KOPT-K1 (cell line): ENCODE results near the gene ITGA8.
"Not testable (repeated sequence)": the region's sequence is repeated elsewhere in the genome, so short reads cannot be mapped to it uniquely, and the experiment has no call there.

Experiments used
- H3K27ac ChIP-seq: fragments of 200-600 bp; sonication (generic); 2 replicates; pipeline ENCODE4 v1.5.1; 2016; ENCODE audit warnings: antibody characterized with exemption, mild to moderate bottlenecking, low read depth, low read length; ENCODE audit not compliant: poor library complexity, severe bottlenecking
- H3K36me3 ChIP-seq: fragments of 200-600 bp; sonication (generic); 2 replicates; pipeline ENCODE4 v1.5.1; 2017; ENCODE audit warnings: antibody characterized with exemption, mild to moderate bottlenecking, low read length, moderate library complexity; ENCODE audit not compliant: insufficient read depth
- H3K9me3 ChIP-seq: fragments of 200-600 bp; sonication (generic); 2 replicates; pipeline ENCODE4 v1.5.1; 2017; ENCODE audit warnings: antibody characterized with exemption, low read length, mild to moderate bottlenecking; ENCODE audit not compliant: insufficient read depth, poor library complexity, severe bottlenecking

The ITGA8 gene

DNA sequence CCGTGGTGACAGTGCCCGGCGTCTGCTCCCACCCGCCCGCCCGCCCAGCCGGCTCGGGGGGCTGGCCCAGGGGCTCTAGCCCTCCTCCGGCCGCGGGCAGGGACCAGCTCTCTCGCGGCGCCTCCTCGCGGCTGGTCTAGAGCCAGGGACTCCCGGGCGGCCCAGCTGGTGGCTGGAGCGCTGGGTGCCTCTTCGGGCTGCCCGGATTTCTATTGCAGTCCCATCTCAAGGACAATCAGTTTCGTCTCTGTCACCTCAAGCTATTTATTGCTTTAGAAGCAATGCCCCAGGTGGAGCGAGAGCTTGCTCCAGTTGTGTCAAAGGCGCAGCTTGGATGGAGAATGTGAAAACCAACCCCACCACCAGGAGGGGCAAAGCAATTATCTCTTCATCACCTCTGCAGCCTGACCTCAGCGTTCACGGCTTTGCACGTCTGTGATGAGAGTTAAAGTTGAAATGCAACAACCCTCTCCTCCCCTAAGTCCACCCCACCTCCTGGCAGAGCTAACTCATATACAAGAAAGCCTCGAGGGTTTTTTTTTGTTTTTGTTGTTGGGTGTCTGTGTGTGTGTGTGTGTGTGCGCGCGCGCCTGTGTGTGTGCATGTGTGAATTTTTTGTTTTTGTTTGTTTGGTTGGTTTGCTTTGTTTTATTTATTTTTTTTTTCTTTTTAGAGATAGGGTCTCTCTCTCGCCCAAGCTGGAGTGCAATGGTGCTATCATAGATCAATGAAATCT, at the start of gene ITGA8:
Gene ITGA8, minus strand, starts transcription at position 24 of the 736 bp plus-strand sequence. CDS start 151 bp downstream, outside the sequence.
- Histone ChIP-seq H3K36me3 (no peaks in the 10 kb centered on the region), H3K9me3 (no peaks in the 10 kb centered on the region), H3K27ac (no peak within 1 kb of the TSS)

DNA sequence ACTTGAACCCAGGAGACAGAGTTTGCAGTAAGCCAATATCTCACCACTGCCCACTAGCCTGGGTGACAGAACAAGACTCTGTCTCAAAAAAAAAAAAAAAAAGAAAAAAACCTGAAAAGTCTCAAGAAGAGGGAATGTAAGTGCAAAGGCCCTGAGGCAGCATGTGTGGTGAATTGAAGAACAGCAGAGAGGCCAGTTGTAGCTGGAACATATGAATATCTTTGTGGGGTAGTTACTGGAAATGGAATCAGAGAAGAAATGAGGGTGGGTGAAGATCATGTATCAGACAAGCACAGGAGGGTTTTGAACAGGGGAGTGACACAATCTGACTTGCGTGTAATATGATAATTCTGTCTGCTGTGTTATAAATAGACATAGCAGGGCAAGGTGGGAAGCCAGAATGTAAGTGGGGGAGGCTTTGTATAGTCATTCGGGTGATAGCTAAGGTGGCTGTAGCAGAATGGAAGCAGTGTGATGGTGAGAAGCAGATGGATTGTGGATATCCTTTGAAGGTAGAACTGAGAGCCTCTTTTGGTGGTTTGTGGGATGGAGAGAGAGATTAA, 45.3 kb upstream of the ITGA8 start:
- H3K9me3 ChIP-seq = no peaks in the 10 kb centered on the region
- no peak overlapping the region for H3K27ac ChIP-seq
- H3K36me3 ChIP-seq = no peaks in the 10 kb centered on the region

DNA sequence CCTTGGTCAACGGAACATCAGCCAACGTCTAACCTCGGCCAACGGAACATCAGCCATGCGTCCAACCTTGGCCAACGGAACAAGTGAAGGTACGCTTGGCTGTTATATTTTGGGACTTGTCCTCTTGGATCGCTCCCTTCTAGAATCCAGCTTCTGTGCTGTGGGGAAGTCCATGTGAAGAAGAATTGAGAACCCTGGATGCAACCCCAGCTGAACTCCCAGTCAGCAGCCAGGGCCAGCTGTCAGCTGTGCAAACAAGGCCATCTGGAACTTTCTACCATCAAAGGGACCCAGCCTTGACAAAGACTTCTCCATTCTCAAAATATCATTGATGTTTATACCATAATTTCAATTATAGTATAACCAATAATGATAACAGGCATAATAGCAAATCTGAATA, 43.3 kb upstream of the ITGA8 start:
- no peaks in the 10 kb centered on the region for H3K36me3 ChIP-seq
- no peak overlapping the region for H3K27ac ChIP-seq
- H3K9me3 ChIP-seq = no peaks in the 10 kb centered on the region

DNA sequence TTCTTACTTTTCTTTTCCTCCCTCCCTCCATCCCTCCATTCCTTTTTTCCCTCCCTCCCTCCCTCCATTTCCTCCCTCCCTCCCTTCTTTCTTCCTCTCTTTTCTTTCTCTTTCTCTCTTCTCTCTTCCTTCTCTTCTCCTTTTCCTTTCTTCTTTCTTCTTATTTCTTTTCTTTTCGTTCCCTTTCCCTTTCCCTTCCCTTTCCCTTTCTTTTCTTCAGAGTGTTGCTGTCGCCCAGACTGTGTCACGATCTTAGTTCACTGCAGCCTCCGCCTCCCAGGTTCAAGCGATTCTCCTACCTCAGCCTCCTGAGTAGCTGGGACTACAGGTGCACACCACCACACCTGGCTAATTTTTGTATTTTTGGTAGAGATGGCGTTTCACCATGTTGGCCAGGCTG, 42.5 kb upstream of the ITGA8 start:
- H3K27ac ChIP-seq, H3K9me3 ChIP-seq, H3K36me3 ChIP-seq: not testable (repeated sequence)

DNA sequence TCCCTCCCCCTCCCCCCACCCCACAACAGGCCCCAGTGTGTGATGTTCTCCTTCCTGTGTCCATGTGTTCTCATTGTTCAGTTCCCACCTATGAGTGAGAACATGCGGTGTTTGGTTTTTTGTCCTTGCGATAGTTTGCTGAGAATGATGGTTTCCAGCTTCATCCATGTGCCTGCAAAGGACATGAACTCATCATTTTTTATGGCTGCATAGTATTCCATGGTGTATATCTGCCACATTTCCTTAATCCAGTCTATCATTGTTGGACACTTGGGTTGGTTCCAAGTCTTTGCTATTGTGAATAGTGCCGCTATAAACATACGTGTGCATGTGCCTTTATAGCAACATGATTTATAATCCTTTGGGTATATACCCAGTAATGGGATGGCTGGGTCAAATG, 41.5 kb upstream of the ITGA8 start:
- H3K9me3 ChIP-seq, H3K36me3 ChIP-seq, H3K27ac ChIP-seq: not testable (repeated sequence)

DNA sequence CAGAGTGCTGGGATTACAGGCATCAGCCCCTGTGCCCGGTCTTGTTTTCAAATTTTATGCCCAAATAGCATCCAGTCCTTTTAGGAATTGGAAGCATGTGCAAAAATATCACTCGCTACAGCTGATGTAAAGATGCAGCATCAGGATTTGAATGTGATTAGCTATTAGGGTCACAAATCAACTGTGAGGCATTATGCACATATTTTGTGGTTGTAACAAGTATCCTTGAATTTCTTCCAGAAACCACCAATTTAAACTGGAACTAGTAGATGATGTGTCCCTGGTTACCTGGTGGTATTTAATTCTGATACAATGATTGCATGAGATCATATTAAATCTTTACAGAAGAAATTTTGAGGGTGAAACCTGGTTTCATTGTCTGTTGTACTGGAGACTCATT, 41.0 kb upstream of the ITGA8 start:
- no peaks in the 10 kb centered on the region for H3K36me3 ChIP-seq

DNA sequence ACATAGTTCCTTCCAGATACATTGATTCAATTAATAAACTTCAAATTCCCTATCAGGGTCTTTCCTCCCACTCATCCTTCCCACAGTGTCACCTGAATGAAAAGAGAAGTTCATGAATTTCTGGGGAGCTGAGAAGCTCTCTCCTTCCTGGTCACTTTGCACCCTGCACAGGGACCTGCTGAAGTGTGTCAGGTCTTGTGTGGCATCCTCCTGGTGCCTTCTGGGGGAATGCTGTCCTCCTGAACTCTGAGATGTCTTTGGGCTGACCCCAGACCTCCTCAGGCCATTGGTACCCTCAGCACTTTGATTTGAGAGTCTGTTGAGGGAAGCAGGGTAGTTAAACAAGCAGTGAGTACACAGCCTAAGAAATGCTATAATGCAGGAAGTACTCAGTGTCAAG, 39.5 kb upstream of the ITGA8 start:
- H3K27ac ChIP-seq = no peak overlapping the region
- no peaks in the 10 kb centered on the region for H3K36me3 ChIP-seq
- H3K9me3 ChIP-seq = no peaks in the 10 kb centered on the region

More for the DNA sequence above, 41.0 kb upstream of the ITGA8 start:
- no peaks in the 10 kb centered on the region for H3K9me3 ChIP-seq
- no peak overlapping the region for H3K27ac ChIP-seq

DNA sequence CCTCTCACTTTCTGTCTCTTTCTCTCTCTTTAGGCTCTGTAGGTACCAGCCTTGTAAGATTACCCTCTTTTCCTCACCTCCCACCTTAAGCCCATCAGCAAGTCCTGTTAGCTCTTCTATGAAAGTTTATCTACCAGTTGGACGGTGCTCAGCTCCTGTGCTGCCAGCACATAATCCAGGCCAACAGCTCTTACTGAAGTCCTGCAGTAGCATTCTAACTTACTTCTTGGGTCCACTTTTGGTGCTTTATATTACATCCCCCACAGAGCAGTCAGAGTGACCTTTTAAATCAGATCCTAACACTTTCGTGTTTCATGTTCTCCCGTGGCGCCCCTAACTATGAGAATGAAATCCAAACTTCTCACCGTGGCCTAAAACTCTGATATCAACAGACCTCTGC, 38.9 kb upstream of the ITGA8 start:
- Histone ChIP-seq H3K36me3 (no peaks in the 10 kb centered on the region), H3K27ac (no peak overlapping the region), H3K9me3 (no peaks in the 10 kb centered on the region)

DNA sequence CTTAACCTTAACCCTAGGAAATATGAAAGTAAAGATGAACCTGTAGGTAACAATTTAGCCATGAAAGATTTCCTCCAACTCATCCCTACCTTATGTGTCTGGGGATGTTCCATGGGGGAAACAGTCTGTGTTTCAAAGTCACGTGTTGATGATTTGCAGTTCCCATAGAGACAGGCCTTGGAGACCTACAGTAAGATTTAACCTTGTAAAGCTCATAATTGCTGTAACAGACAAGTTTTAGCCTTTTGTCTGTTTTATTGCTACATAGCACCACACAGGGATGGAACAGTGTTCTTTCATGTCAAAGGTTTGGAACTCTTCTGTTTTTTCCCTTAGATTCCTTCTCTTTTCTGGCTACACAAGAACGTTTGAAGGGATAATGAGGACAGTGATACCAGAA, 35.2 kb upstream of the ITGA8 start:
- H3K27ac ChIP-seq = no peak overlapping the region
- H3K36me3 ChIP-seq = no peaks in the 10 kb centered on the region
- H3K9me3 ChIP-seq = no peaks in the 10 kb centered on the region

DNA sequence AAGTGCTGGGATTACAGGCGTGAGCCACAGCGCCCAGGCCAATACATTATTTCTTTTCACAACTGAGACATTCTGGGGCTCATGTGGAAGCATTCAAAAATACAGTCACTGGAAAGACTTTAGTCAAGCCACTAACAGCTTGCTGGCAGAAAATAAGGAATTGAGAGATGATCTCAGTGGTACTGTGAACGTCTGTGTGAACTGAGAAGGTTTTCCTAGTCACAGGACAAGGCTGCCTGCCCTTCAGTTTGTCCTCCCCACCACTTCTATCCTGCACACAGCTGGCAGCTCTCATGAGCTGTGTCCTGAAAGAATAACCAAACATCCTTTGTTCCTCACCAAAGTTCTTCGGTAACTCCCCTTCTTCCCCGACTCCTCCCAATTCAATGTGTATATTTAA, 31.3 kb upstream of the ITGA8 start:
- H3K36me3 ChIP-seq = no peaks in the 10 kb centered on the region
- H3K27ac ChIP-seq = no peak overlapping the region
- H3K9me3 ChIP-seq = no peaks in the 10 kb centered on the region

DNA sequence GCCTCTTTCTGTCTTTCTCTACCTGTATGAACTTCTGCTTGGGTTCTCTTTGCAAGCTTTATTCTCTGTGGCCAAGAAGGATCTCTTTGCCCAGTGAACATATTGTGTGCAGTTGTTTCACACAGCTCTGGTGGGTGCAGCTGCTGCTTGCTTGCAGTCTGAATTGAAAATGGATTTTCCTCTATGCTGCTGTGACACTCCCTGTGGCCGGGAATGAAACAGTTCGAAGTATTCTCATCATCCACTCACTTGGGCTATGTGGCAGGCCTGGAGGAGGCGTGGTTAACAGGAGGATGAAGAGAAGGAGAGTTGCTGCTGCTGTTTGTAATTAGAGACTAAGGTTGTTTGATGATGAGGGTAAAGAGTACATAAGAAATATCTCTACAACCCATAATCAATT, 28.4 kb upstream of the ITGA8 start:
- Histone ChIP-seq H3K9me3 (no peaks in the 10 kb centered on the region), H3K27ac (no peak overlapping the region)

DNA sequence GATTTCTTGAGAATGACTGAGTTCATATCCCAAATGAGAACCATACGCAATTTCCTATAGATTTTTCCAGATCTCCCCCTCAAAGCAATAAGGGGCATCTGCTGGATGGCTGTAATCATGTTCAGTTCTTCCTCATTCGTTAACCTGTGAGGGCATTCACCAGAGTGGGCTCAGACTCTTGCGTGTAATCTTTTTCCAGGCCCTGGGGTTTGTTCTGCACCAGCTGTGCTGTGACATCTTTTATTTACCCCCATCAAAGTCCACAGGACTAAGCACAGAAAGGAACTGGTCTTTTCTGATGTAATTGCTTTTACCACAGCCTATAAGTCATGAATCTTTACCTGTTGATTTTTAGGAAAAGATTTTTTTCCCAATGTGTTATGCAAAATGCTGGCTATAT, 27.9 kb upstream of the ITGA8 start:
- Histone ChIP-seq H3K9me3 (no peaks in the 10 kb centered on the region), H3K27ac (no peak overlapping the region), H3K36me3 (no peaks in the 10 kb centered on the region)

More for the DNA sequence above, 28.4 kb upstream of the ITGA8 start:
- H3K36me3 ChIP-seq = no peaks in the 10 kb centered on the region

DNA sequence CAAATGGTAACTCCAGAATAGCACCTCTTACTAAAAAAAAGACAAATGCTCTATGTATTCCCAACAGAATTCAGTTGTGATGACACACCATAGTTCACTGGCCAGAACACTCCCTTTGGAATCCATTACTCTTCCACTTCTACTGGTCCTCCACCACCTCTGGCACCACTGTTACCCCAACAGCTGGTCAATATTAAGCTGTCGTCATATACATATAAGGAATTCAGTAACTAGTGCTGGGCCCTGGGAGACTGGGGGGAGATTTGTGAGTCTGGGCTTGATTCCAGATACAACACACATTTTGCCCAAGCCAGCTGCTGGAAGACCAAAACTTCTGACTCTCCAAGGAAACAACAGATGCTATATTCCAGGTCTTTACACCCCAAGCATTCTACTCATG, 26.0 kb upstream of the ITGA8 start:
- Histone ChIP-seq H3K27ac (no peak overlapping the region), H3K9me3 (no peaks in the 10 kb centered on the region), H3K36me3 (no peaks in the 10 kb centered on the region)

DNA sequence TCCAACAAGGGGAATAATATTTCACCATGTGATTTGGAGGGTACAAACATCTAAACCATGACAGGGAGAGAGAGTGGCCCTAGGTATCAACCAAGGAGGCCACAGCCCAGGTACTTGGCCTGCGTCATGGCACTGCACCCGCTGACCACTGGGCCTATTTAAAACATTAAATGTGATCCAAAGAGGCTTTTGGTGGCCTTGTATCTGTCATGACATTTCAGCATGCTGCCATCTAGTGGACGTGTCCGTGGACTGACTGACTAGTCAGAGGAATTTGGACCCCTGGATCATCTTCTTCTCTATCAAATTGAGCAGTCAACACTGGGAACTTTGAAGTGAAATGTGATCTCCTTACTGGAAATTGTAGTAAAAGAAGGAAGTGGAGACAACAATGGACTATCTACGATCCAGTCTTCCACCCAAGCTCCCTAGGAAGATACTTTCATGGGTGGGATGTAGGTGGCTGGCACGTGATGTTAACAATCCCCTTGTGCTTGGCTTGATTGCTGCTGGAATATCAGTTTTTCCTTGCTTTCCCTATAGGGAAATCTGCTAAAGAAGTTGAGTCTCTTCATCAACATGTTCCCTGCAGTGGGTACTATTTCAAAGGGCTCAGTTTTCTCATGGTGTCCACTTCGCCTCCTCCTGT, 24.6 kb upstream of the ITGA8 start:
- H3K36me3 ChIP-seq = no peaks in the 10 kb centered on the region
- no peaks in the 10 kb centered on the region for H3K9me3 ChIP-seq

DNA sequence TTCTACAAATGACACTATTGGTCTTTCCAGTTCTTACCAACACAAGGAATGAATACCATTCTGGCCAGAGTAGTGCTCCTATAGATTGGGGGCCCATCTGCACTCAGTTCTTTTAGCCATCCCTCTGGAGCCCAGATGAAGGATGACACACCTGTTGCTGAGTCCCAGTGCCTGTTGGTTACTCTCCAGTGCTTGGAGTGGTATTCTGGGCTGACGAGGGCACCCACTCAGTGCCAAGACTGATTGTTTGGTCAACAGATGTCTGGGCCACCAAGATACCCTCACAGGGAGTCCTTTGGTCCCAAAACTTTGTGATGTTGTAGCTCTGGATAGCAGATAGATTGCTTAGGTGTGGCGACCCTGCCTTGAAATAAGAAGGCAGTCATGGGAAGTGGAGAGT, 23.7 kb upstream of the ITGA8 start:
- Histone ChIP-seq H3K36me3 (no peaks in the 10 kb centered on the region), H3K27ac (no peak overlapping the region), H3K9me3 (no peaks in the 10 kb centered on the region)

More for the DNA sequence above, 24.6 kb upstream of the ITGA8 start:
- no peak overlapping the region for H3K27ac ChIP-seq

DNA sequence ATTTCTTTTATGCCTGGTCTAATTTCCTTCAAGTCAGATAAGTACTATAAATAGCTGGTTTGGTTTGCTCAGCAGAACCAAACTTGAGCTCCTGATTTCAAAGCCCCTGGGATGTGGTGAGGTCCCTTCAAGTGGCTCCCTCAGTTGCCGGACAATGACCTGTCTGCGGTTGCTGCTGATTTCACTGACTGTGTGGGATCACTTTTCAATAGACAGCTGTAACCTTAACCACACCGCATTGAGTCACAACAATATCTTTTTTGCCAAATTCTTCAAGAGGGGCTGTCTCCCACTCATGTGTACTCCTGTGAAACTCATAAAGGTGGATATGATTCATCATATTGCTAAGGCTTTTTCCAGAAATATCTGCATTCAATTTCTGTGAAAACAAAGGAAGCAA, 23.1 kb upstream of the ITGA8 start:
- Histone ChIP-seq H3K36me3 (no peaks in the 10 kb centered on the region), H3K9me3 (no peaks in the 10 kb centered on the region), H3K27ac (no peak overlapping the region)
